Measurements from ENCODE around the gene PODXL2. TPM values are rescaled to one million over a fixed set of nuclear protein-coding genes. Genes with fewer than 3 reads are reported as not detected.

The PODXL2 gene
- total and polyA plus RNA-seq, 2 experiments from 2014 or later, result 18.4 to 57.6 TPM

GRCh38 chr3:127672429-127673190 lies 43.6 kb downstream of the PODXL2 start, which contains the start of gene ABTB1 (continued):
- TF ChIP-seq REST (IDR thresholded peaks at IDR 0.05; ENCODE audit: unreplicated experiment), result no peak

DNA sequence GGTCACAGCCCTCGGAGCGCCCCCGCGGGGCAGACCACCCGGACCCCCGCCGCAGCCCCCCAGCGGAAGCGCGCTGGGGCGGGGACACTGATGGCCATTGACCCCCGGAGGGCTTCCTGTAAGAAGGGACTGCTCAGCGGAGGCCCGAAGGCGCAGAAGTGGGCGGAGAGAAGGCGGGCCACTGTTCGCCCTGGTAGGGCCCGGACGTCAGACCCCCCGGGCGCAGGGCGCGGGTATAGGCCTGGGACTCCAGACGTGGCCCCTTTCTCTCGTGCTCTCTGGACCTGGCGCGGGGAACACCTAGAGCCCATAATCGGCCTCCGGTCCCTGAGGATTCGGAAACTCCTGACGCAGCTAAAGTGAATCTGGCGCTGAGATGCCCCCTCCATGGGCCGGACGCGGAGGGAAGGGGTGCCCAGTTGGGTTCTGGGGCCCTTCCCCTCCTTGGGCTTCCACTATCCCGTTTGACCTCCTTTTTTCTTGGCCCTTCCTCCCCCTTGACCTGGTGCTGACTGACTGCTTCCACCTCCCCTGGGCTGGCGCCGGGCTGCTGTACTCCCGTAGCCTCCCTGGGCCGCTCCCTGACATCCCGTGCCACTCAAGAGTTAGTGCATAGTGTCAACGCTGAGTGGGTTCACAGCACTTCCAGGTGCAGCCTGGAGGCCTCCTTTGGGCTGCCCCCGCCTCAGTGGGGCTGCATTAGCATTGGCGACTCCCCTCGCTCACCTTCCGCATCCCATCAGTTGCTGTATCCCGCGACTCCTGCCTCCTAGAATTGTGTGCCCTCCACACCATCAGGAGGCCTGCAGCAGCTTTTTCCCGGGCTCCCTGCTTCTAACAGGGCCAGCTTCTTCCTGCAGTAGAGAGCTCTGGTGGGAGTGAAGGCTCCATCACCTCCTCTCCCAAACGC lies 44.5 kb downstream of the PODXL2 start:
- Mint-ChIP-seq H3K9me3 (peaks cover 5% of the 10 kb centered on the region; the same call in 2 of the 3 replicates), H3K27me3 (ENCODE audit: insufficient read depth, low read depth, poor library complexity) (peaks cover 14% of the 10 kb centered on the region), H3K4me3 (peak overlapping the region; percentile 87), H3K4me1 (peaks cover 17% of the 10 kb centered on the region), H3K27ac (no peak overlapping the region), H3K36me3 (ENCODE audit: low read depth) (no peaks in the 10 kb centered on the region; the same call in 2 of the 3 replicates)
- Histone ChIP-seq H3K36me3 (ENCODE audit: insufficient read depth) (no peaks in the 10 kb centered on the region), H2AFZ (peak overlapping the region; percentile 89), H3K27me3 (ENCODE audit: insufficient read depth) (no peaks in the 10 kb centered on the region), H4K20me1 (replicated peaks; ENCODE audit: insufficient read depth) (no peaks in the 10 kb centered on the region), H3K4me2 (peak overlapping the region; percentile 91), H3K9me2 (ENCODE audit: insufficient read depth) (no peaks in the 10 kb centered on the region), H3K4me3 (peak overlapping the region; percentile 83), H3K79me2 (replicated peaks; ENCODE audit: insufficient read depth) (no peaks in the 10 kb centered on the region), H3F3A (replicated peaks; ENCODE audit: low read depth) (no peaks in the 10 kb centered on the region), H3K4me1 (ENCODE audit: insufficient read depth) (peaks cover 5% of the 10 kb centered on the region; the same call in 1 of the 2 replicates), H3K27ac (ENCODE audit: low read depth) (peak overlapping the region; percentile 26; the same call in 1 of the 2 replicates)
- ATAC-seq (peak; percentile 47), DNase-seq (ENCODE audit: low spot score) (peak; percentile 48)
- no peak for TF ChIP-seq ZNF331 (CRISPR knock-in tag; IDR thresholded peaks at IDR 0.05; ENCODE audit: low read depth)
- TF ChIP-seq POLR2AphosphoS5 (IDR thresholded peaks at IDR 0.05; ENCODE audit: low read depth), result no peak; the same call in 1 of the 2 replicates
- peak; percentile 48 for TF ChIP-seq CREB1 (CRISPR knock-in tag; IDR thresholded peaks at IDR 0.05; ENCODE audit: low read depth)
- no peak for TF ChIP-seq EZH2phosphoT487 (IDR thresholded peaks at IDR 0.05; ENCODE audit: unreplicated experiment)

GRCh38 chr3:127674101-127674721 lies 45.2 kb downstream of the PODXL2 start:
- no peak overlapping the region for H3K27ac ChIP-seq (ENCODE audit: low read depth)
- H4K20me1 ChIP-seq (replicated peaks; ENCODE audit: insufficient read depth), result no peaks in the 10 kb centered on the region
- peaks cover 12% of the 10 kb centered on the region for H3K27me3 Mint-ChIP-seq (ENCODE audit: insufficient read depth, low read depth, poor library complexity)
- no peak overlapping the region for H3K27ac Mint-ChIP-seq
- peaks cover 5% of the 10 kb centered on the region; the same call in 1 of the 2 replicates for H3K4me1 ChIP-seq (ENCODE audit: insufficient read depth)
- DNase-seq (ENCODE audit: low spot score), result no peak
- no peaks in the 10 kb centered on the region; the same call in 2 of the 3 replicates for H3K36me3 Mint-ChIP-seq (ENCODE audit: low read depth)
- no peaks in the 10 kb centered on the region for H3K79me2 ChIP-seq (replicated peaks; ENCODE audit: insufficient read depth)
- H3K9me3 Mint-ChIP-seq, result peaks cover 5% of the 10 kb centered on the region; the same call in 2 of the 3 replicates
- no peaks in the 10 kb centered on the region for H3F3A ChIP-seq (replicated peaks; ENCODE audit: low read depth)
- ATAC-seq, result no peak; the same call in 2 of the 3 replicates
- H3K36me3 ChIP-seq (ENCODE audit: insufficient read depth), result no peaks in the 10 kb centered on the region
- peaks cover 17% of the 10 kb centered on the region for H3K4me1 Mint-ChIP-seq
- peak overlapping the region; percentile 87 for H3K4me3 Mint-ChIP-seq
- H3K27me3 ChIP-seq (ENCODE audit: insufficient read depth), result no peaks in the 10 kb centered on the region
- H3K4me3 ChIP-seq, result peak overlapping the region; percentile 83
- no peaks in the 10 kb centered on the region for H3K9me2 ChIP-seq (ENCODE audit: insufficient read depth)
- H3K4me2 ChIP-seq, result peak overlapping the region; percentile 91
- H2AFZ ChIP-seq, result no peak overlapping the region
- TF ChIP-seq POLR2AphosphoS5 (IDR thresholded peaks at IDR 0.05; ENCODE audit: low read depth), result no peak; the same call in 1 of the 2 replicates
- no peak for TF ChIP-seq NANOG (IDR thresholded peaks at IDR 0.05; ENCODE audit: borderline replicate concordance)
- TF ChIP-seq EZH2phosphoT487 (IDR thresholded peaks at IDR 0.05; ENCODE audit: unreplicated experiment), result no peak
- TF ChIP-seq ZNF331 (CRISPR knock-in tag; IDR thresholded peaks at IDR 0.05; ENCODE audit: low read depth), result no peak
- no peak for TF ChIP-seq JUNB (IDR thresholded peaks at IDR 0.05; ENCODE audit: unreplicated experiment)
